ENCODE results near the gene UNC5C. TPM values are rescaled to one million over a fixed set of nuclear protein-coding genes. Genes with fewer than 3 reads are reported as not detected.

UNC5C gene
- total RNA-seq, 4 donors from 2014 or later = 1.7 to 2.4 (median 2.0) TPM

DNA sequence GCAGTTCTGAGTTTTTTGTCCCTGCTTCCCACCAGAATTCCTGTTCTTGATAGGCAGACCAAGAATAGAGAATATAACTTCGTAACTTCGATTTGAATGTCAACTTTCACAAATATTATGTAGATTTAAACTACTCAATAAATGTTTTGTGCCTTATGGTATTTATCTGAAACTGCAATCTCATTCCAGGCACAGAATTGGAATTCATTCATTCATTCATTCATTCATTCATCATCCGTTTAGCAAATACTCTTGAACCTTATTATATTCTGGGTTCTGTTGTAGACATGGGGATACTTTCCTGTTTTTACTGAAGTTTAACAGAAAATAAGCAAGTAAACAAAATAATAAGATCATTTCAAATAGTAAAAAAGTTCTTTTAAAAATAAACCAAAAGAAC is 324.4 kb downstream of the UNC5C start:
- WGBS = 91% methylated on average over 3 of the region's 3 CpGs
- Histone ChIP-seq H3K27ac (replicated peaks in 1 of 4) (no peak overlapping the region), H3K36me3 (no peaks in the 10 kb centered on the region), H3K4me3 (no peak overlapping the region), H3K27me3 (no peaks in the 10 kb centered on the region), H3K4me1 (no peaks in the 10 kb centered on the region), H3K9me3 (no peaks in the 10 kb centered on the region)
- DNase-seq (ENCODE audit: extremely low spot score) = no peak
- TF ChIP-seq POLR2AphosphoS5 (IDR thresholded peaks at IDR 0.05) (no peak), EP300 (IDR thresholded peaks at IDR 0.05) (no peak), POLR2A (IDR thresholded peaks at IDR 0.05; ENCODE audit: low read depth) (no peak)
- TF ChIP-seq, protein P1, sequence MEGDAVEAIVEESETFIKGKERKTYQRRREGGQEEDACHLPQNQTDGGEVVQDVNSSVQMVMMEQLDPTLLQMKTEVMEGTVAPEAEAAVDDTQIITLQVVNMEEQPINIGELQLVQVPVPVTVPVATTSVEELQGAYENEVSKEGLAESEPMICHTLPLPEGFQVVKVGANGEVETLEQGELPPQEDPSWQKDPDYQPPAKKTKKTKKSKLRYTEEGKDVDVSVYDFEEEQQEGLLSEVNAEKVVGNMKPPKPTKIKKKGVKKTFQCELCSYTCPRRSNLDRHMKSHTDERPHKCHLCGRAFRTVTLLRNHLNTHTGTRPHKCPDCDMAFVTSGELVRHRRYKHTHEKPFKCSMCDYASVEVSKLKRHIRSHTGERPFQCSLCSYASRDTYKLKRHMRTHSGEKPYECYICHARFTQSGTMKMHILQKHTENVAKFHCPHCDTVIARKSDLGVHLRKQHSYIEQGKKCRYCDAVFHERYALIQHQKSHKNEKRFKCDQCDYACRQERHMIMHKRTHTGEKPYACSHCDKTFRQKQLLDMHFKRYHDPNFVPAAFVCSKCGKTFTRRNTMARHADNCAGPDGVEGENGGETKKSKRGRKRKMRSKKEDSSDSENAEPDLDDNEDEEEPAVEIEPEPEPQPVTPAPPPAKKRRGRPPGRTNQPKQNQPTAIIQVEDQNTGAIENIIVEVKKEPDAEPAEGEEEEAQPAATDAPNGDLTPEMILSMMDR (IDR thresholded peaks at IDR 0.05) = no peak
- intact Hi-C loops (cut with DNase I) = no loop called here

DNA sequence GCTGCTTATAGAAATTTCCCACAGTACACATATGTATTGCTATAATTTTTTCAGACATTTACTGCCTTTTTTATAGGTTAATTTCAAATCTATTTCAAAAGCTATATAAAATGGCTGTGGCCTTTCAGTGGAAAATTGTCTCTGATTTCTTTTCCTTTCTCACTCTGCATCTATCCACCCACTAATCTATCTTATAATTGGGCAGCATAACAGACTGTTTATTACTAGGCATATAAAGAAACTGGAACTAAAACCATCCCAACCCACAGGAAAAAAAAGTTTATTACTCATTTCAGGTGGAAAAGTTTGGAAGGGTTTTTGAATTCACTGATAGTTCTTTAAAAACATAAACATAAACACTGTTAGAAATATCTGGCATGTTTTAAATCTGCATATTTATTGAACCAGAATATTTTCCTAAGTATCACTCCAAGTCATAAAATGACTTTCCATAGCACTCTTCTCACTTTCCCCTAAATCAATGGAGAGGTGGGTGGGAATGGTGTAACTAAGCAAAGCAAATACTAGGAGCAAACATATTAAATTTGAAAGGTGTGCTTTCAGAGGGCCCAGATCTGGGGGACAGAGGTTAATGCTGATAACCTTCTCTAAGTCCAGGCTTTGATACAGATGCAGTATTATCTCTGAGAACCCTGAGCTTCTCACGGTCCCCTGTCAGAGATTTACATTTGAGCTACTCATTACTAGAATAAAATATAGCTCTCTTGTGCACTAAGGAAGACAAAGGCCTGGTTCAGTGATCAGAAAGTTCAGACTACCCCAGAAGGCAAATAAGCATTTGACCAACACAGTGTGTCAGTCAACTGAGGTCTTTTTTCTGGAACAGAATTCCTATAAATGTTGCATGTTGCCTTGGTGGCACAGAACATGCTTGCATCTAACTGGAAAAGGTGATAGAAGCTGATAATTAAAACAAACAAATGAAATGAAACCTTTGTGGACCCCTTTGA is 328.3 kb downstream of the UNC5C start:
- no peaks in the 10 kb centered on the region for H3K4me1 ChIP-seq
- no peaks in the 10 kb centered on the region for H3K36me3 ChIP-seq
- no peak overlapping the region for H3K4me3 ChIP-seq
- intact Hi-C loops (cut with DNase I) = no loop called here
- TF ChIP-seq POLR2AphosphoS5 (IDR thresholded peaks at IDR 0.05) (no peak), EP300 (IDR thresholded peaks at IDR 0.05) (no peak)
- H3K27ac ChIP-seq (replicated peaks in 1 of 4) = no peak overlapping the region
- DNase-seq (ENCODE audit: extremely low spot score) = no peak
- no peaks in the 10 kb centered on the region for H3K9me3 ChIP-seq
- H3K27me3 ChIP-seq = no peaks in the 10 kb centered on the region
- WGBS = 85% methylated on average over 1 of the region's 1 CpG

DNA sequence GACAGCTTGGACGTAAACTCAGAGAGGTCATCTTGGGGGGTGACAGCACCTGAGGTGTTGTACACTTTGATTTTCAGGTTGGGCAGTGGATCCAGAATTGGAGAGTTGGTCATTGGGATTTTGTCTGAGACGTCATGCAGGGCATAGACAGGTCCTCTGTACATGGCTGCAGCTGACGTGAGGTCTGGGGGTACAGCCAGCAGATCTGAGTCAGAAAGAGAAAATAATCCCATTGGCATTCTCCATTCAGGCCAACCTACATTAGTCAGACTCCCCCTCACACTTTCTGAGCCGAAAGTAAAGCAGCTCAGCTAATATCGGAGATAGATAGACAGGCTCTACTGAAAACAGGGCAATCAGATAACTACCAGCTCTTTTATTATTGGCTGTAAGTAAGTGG is 329.7 kb downstream of the UNC5C start:
- H3K27me3 ChIP-seq = no peaks in the 10 kb centered on the region
- intact Hi-C loops (cut with DNase I) = no loop called here
- 84% methylated on average over 5 of the region's 5 CpGs for WGBS
- no peaks in the 10 kb centered on the region for H3K9me3 ChIP-seq
- no peaks in the 10 kb centered on the region for H3K4me1 ChIP-seq
- no peaks in the 10 kb centered on the region for H3K36me3 ChIP-seq
- H3K27ac ChIP-seq (replicated peaks in 1 of 4) = no peak overlapping the region
- DNase-seq (ENCODE audit: extremely low spot score) = no peak
- H3K4me3 ChIP-seq = no peak overlapping the region
- TF ChIP-seq POLR2AphosphoS5 (IDR thresholded peaks at IDR 0.05) (no peak), POLR2A (IDR thresholded peaks at IDR 0.05; ENCODE audit: low read depth) (no peak), EP300 (IDR thresholded peaks at IDR 0.05) (no peak)
- TF ChIP-seq, protein P1 (IDR thresholded peaks at IDR 0.05) = no peak

DNA sequence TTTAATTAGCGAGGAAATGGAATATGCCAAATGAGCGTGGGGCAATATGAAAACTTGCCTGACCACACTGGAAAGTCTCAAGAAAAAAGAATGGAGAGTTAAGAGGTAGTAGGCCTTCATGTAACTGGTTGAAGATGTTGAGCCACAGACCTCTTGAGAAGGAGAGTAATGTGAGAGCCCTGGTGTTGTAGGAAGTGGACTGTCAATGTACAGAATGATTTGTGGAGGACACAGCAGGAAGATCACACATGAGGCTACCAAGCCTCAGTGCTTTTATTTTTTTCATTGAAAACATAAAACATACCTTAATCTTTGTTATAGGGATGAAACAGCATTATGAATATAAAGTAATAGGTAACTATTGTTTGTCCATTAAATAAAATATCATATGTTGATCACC is 331.6 kb downstream of the UNC5C start:
- Histone ChIP-seq H3K27ac (replicated peaks in 1 of 4) (no peak overlapping the region), H3K27me3 (no peaks in the 10 kb centered on the region), H3K4me3 (no peak overlapping the region), H3K9me3 (no peaks in the 10 kb centered on the region), H3K36me3 (no peaks in the 10 kb centered on the region), H3K4me1 (no peaks in the 10 kb centered on the region)
- DNase-seq (ENCODE audit: extremely low spot score) = no peak
- 92% methylated on average over 2 of the region's 2 CpGs for WGBS
- intact Hi-C loops (cut with DNase I) = no loop called here
- TF ChIP-seq POLR2A (IDR thresholded peaks at IDR 0.05; ENCODE audit: low read depth) = no peak
- TF ChIP-seq, protein P1 (IDR thresholded peaks at IDR 0.05) = no peak
- no peak for TF ChIP-seq POLR2AphosphoS5 (IDR thresholded peaks at IDR 0.05)
- TF ChIP-seq EP300 (IDR thresholded peaks at IDR 0.05) = no peak

DNA sequence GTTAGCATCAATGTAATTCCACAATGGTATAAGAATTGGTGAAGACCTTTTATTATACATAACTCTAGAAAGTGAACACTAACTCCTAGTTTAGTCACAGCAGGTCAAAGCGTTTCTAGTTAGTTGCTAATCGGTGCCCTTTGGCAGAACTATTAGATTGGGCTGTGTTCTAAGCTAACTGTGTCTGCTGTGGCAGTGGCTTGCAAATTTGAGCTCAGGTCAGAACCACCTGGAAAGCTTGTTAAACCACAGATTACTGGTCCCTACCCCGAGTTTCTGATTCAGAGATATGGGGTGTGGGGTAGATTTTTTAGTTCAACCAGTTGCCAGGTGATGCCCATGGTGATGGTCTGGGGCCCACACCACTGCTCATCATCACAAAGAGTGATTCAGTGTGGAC is 332.1 kb downstream of the UNC5C start:
- intact Hi-C loops (cut with DNase I) = no loop called here
- Histone ChIP-seq H3K4me1 (no peaks in the 10 kb centered on the region), H3K36me3 (no peaks in the 10 kb centered on the region), H3K9me3 (no peaks in the 10 kb centered on the region), H3K27me3 (no peaks in the 10 kb centered on the region), H3K27ac (replicated peaks in 1 of 4) (no peak overlapping the region), H3K4me3 (no peak overlapping the region)
- no peak for TF ChIP-seq POLR2AphosphoS5 (IDR thresholded peaks at IDR 0.05)
- TF ChIP-seq, protein P1 (IDR thresholded peaks at IDR 0.05) = no peak
- TF ChIP-seq EP300 (IDR thresholded peaks at IDR 0.05) = no peak
- TF ChIP-seq POLR2A (IDR thresholded peaks at IDR 0.05; ENCODE audit: low read depth) = no peak
- WGBS = 91% methylated on average over 3 of the region's 3 CpGs
- no peak for DNase-seq (ENCODE audit: extremely low spot score)
